Measurements from ENCODE around the gene ARRDC5. TPM values are rescaled to one million over a fixed set of nuclear protein-coding genes. Genes with fewer than 3 reads are reported as not detected.
A peak's percentile ranks its signal among the peaks of the same experiment; 100 is the strongest.

ARRDC5 gene
- total and polyA plus RNA-seq, 2 of the 13 experiments (the other 11 are each of a cell fraction or from before 2014, with no cell fraction given): not detected

- TF ChIP-seq ZNF354B (CRISPR knock-in tag; IDR thresholded peaks at IDR 0.05) (0 out of 2 replicates have a peak, but pooled peaks have one; percentile 6), GABPB1 (CRISPR knock-in tag; IDR thresholded peaks at IDR 0.05) (0 out of 2 replicates have a peak, but pooled peaks have one; percentile 9), ZC3H4 (CRISPR knock-in tag; IDR thresholded peaks at IDR 0.05; ENCODE audit: borderline replicate concordance) (0 out of 2 replicates have a peak, but pooled peaks have one; percentile 28), PCBP1 (IDR thresholded peaks at IDR 0.05; ENCODE audit: borderline replicate concordance, low read depth, low read length) (0 out of 2 replicates have a peak, but pooled peaks have one; percentile 32), ZFX (CRISPR knock-in tag; IDR thresholded peaks at IDR 0.05; ENCODE audit: low read depth) (peak; percentile 37; the same call in 1 of the 2 replicates), ZNF263 (CRISPR knock-in tag; IDR thresholded peaks at IDR 0.05) (0 out of 2 replicates have a peak, but pooled peaks have one; percentile 49), DMAP1 (CRISPR knock-in tag; IDR thresholded peaks at IDR 0.05) (0 out of 2 replicates have a peak, but pooled peaks have one; percentile 17), MEIS1 (CRISPR knock-in tag; IDR thresholded peaks at IDR 0.05; ENCODE audit: borderline replicate concordance) (0 out of 2 replicates have a peak, but pooled peaks have one; percentile 13), MAZ (IDR thresholded peaks at IDR 0.05; ENCODE audit: borderline replicate concordance, low read depth, low read length) (no peak), MAZ (CRISPR knock-in tag; IDR thresholded peaks at IDR 0.05; ENCODE audit: low read depth) (0 out of 2 replicates have a peak, but pooled peaks have one; percentile 19), ZBTB38 (CRISPR knock-in tag; IDR thresholded peaks at IDR 0.05) (peak; percentile 46), ZNF768 (CRISPR knock-in tag; IDR thresholded peaks at IDR 0.05) (peak; percentile 36; the same call in 1 of the 2 replicates), MYC (CRISPR knock-in tag; IDR thresholded peaks at IDR 0.05; ENCODE audit: borderline replicate concordance) (peak; percentile 28; the same call in 1 of the 2 replicates), PHF8 (CRISPR knock-in tag; IDR thresholded peaks at IDR 0.05) (no peak), YEATS2 (CRISPR knock-in tag; IDR thresholded peaks at IDR 0.05; ENCODE audit: borderline replicate concordance) (no peak), SUZ12 (IDR thresholded peaks at IDR 0.05; ENCODE audit: low read depth, low read length) (no peak)
These were observed 8.0 kb upstream of the ARRDC5 start (continued) for GRCh38 chr19:4910594-4911281.
